ENCODE measurements around the gene SHISAL1.

GRCh38 chr22:44214187-44214586 is 98.6 kb downstream of the SHISAL1 start:
- TF ChIP-seq CTCF (IDR thresholded peaks at IDR 0.05) (no peak), EP300 (IDR thresholded peaks at IDR 0.05) (no peak), POLR2A (IDR thresholded peaks at IDR 0.05) (no peak)

Measured in ovary (tissue), 3 donors.